CD4-positive, alpha-beta T cell treated with Interferon alpha-2 for 1 hour (primary cell): Measurements from ENCODE around the gene MBD4.
A peak's percentile ranks its signal among the peaks of the same experiment; 100 is the strongest.
"Not testable (repeated sequence)": the region's sequence is repeated elsewhere in the genome, so short reads cannot be mapped to it uniquely, and the experiment has no call there.

ENCODE experiments used
- DNase-seq, 2 donors: peaks; one replicate each; pipeline ENCODE4 v3.0.0-alpha.2; 2020 to 2022

The MBD4 gene

DNA sequence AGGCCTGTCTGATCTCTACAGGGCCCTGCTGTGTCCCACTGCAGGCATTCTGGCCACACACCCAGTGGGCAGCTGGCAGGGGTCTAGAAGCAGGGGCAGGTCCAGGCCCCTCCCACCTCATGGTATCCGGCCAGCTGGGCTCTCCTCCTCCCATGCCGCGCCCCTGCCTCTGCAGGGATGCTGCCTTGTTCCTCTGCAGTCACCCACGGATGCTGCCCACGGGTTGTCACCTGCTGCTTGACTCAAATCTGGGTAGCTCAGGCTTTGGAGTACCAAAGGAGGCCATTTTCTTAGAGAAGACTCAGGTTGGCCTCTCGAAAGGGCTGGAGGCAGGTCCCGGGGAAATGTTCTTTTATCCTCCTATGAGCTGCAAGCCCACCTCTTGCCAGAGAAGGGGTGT, 36.3 kb downstream of the MBD4 start:
- DNase-seq = no peak

DNA sequence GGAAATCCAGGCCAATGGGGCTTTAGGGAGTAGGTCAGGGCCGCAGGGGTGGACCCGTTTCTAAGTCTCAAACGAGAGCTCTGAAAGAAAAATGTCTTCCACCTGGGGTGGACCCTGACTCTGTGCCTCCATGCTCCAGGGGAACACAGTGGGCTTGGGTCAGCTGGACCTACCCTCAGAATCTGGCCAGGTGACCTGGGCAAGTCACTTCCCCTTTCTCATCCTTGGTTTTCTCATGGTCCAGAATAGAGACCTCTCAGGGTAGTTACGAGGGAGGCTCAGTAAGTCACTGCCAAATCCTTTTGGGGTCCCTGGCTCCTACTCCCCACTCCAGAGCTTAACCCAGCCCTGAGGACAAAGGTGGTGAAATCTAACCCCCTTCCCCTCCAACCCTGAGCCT, 37.1 kb downstream of the MBD4 start:
- no peak for DNase-seq

DNA sequence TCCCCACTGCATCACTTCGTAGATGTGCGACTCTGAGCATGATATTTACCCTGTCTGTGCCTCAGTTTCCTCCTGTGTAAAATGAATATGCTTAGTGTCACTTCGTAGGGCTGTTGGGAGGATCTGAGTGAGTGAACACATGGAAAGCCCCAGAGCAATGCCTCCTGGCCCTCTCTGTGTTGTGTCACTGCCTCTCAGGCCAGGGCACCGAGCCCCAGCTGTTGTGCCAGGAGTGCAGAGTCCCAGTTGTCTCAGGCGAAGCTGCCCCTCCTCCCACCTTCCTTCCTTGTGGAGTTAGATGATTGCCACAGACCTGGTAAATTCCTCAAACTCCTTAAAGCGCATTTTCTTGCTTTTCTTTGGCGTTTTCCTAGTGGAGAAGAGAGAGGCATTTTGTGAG, 37.5 kb downstream of the MBD4 start:
- no peak for DNase-seq

DNA sequence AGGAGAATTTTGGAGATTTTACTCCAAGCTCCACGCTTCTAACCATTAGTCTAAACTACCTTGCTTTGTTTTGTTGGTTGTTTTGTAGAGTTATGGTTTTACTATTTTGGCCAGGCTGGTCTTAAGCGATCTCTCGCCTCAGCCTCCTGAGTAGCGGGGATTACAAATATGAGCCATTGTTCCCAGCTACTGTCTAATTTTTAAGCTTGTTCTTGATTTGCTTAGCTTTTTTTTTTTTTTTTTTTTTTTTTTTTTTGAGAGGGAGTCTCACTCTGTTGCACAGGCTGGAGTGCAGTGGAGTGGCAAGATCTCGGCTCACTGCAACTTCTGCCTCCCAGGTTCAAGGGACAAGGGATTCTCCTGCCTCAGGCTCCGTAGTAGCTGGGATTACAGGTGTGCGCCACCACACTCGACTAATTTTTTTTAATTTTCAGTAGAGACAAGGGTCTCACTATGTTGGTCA, 39.8 kb downstream of the MBD4 start:
- DNase-seq = no peak

DNA sequence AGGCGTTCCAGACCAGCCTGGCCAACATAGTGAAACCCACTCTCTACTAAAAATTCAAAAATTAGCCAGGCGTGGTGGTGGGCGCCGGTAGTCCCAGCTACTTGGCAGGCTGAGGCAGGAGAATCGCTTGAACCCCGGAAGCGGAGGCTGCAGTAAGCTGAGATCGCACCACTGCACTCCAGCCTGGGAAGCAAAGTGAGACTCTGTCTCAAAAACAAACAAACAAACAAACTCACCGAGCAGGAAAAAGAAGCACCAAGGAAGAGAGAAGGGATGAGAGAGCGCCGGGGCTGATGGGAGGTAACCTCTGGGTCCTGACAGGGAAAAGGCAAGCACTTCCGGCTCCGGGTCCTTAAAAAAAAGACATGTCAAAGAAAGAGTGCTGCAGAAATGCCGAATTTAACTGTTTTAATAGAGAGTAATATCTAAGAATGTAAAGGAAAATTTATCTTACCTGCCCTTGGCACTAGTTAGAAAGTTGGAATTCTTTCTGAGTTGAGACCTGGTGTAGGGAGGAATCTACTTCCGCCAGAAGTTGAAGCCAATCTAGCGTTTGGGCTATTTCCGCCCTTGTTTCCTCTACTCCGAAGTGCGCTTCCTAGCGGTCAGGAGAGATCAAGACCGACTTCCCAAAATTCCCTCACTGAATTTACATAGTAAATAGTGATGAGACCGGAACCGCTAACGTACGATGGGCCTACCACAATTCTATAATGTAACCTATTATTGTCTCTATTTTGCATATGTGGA, 40.4 kb downstream of the MBD4 start:
- DNase-seq = peak; percentile 83 to 89

DNA sequence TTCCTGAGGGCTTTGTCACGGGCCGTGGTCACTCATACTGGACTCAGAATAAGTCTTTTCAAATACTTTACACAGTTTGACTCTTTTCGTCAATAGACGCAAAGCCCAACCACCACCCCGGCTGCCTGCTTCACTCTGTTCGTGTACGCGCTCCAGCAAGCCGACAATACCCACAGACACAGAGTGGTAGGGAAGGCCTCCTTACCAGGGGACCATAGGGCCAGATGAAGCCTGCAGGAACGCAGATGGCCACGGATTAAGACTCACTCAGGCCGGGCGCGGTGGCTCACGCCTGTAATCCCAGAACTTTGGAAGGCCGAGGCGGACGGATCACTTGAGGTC, 41.0 kb downstream of the MBD4 start:
- no peak for DNase-seq

DNA sequence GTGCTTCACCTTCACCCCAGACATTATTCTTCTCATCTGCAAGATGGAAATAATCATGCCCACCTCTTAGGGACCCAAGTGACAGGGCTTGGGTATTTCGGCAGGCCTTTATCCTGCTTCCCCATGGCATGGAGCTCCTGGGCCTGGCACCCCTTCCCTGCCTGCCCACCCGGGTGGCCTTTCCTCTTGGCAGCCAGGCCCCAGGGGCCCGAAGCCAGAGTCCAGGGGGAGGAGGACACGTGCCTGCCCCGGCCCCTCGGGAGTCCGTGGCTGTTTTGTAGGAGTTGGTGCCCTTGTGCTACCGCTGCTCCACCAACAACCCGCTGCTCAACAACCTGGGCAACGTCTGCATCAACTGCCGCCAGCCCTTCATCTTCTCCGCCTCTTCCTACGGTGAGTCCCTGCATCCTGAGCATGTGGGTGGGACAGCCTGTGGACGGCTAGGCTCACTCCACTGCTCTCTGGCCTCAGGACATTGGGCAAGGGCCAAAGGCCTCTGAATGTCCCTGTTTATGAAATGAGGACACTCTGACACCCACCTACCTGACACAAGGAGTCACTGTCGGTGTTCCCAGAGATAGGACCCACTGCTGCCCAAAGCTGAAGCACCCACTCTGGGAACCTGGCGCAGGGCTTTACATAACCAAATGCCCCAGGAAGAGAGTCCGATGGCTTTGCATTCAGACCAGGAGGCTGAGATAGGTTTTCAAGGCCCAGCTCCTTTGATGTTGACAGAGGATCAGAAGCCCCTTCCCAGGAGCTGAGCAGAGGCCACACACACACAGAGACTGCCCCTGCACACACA, 45.8 kb downstream of the MBD4 start:
- DNase-seq = not testable (repeated sequence)

DNA sequence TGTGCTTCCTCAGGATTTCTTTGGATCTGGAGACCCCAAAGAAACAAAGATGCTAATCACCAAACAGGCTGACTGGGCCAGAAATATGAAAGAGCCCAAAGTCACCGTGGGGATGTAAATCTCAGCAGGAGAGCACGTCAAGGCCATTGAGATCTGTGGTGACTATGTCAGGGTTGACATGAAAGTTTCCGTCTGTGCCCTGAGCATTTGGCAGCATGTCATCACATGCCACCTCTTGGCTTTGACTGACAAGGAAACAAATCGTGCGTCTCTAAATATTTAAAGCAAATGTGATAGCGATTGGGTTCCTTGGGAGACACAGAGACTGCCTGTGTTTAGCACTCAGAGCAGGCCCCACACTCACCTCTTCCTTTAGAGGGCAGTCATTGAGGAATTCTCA, 46.5 kb downstream of the MBD4 start:
- no peak for DNase-seq

DNA sequence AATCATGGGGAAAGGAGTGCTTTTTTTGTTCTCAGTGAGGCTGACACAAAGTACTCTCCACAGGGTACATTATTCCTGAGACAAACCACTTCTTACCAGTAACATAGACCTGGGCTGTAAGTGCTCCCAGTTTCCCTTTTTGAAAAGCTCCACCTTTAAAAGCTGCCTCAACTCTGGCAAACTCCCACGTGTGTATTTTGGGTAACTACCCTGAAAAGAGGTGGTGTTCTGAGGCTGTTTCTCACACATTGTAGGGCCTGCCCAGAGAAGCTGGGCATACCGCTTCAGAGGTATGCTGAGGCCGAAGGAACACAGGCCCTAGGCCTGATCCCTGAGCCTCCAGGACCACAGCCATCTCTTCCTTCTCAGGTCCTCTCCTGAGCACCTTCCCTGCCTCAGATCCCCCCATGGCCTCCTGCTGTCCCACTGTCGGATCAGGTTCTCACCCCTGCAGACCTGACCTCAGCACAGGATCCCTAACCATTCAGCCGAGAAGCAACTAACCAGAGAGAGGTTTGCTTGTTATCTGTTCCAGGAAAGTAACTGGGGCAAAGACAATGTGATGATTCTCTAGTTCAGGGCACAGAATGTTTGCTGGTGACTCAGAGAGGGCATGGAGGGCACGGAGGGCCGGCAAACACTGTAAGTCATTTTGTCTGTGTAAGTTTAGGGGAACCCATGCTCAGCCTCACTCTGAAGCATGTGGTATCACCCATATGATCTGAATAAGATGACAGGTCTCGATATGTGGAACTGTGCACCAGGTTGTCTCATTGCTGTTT, 47.5 kb downstream of the MBD4 start:
- not testable (repeated sequence) for DNase-seq

DNA sequence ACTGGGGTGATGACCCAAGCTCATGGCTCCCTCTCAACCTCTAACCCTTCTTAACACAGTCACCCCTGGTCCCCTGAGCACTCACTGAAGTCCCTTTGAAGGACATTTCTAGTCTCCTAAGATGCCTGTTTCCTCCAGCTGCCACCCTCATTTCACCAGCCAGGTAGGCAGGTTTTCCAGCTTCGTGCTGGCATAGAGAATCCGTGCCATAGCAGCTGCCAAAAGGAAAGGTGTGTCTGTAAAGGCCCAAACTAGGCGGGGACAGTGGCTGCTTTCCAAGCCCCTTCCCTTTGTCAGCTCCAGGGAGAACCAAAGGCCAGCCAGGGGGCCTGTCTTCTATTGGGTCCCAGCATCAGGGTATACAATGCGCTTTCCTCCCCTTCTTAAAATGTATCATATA, 48.2 kb downstream of the MBD4 start:
- DNase-seq = not testable (repeated sequence)

DNA sequence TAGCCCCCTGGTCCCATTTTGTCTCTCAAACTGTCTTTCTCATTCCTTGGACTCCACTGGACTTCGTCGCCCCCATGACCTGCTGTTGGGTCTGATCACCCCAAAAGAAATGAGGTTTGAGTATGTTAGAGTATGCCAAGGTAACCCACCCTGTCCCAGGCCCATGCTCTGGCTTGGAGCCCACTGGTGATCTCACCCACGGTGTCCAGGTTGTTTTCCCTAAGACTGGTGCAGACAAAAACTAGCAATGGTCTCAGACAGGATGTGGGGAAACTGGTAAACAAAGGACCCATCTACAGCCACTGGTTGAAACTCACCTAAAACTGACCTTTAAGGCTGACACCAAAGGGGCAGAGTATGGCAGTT, 50.2 kb downstream of the MBD4 start:
- no peak for DNase-seq

DNA sequence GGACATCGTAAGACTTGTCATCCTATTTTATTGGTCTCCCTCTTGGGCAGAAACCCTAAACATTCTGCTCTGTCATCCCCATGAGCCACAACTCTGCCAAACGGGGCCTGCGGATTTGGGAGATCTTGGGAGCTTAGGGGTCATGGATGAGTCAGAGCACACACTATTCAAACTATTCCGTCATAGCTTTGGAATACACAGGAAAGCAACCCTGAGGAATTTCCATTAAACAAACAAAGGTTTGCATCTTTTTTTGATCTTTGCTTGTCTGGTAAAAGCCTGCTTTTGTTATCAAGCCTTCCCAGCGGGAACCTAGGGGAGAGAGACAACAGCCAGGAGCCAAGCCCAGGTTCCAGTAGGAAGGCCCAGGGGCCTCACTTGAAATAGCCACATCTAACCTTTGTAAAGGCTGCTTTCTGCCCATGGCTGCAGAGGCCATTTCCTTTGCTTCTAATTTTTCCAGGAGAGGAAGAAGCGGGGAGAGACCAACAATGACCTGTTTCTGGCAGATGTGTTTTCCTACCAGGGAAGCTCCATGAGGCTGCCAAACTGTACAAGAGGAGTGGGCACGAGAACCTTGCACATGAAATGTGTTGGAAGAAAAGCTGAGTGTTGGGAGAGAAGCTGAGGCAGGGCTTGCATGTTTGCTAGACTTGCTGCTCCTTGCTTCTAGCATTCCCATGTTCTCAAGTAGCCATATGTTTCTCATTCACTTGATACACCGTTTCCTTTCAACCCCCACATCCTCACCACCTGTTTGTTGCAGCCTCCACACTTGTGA, 50.8 kb downstream of the MBD4 start:
- DNase-seq = not testable (repeated sequence)

DNA sequence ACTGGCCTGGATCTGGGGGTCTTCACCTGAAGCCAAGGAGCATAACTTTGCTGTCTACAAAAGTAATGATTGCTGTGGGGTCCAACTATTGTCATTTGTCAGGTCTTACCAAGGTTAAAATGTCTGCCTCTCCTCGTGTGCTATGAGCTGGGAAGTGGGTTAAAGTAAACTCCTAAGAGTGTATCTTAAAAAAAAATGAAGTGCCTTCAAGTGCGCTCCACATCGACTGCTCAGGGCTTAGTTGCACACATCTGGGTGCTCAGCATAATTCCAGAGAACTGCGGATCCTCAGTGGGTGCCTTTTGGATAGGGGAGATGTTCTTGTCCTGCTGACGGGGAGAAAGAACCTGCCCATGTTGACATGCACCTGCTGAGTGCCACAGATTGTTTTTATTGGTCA, 52.3 kb downstream of the MBD4 start:
- DNase-seq = no peak

DNA sequence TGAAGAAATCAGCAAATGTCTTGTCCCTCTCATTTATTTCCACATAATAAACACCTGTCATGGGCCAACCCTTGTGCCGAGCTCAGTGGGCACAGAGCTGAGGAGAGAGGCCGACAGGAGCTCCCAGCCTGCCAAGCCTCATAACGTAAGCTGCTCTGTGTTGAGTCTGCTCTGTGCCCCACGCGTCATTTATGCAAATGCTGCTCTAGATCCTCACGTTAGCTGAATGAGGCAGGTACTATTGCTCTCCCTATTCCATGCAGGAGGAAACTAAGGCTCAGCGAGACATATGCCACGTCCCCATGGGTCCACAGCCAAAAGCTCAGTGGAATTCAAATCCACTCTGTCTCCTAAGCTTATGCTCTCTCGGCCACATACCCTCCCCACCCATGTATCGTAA, 52.8 kb downstream of the MBD4 start:
- DNase-seq = no peak

DNA sequence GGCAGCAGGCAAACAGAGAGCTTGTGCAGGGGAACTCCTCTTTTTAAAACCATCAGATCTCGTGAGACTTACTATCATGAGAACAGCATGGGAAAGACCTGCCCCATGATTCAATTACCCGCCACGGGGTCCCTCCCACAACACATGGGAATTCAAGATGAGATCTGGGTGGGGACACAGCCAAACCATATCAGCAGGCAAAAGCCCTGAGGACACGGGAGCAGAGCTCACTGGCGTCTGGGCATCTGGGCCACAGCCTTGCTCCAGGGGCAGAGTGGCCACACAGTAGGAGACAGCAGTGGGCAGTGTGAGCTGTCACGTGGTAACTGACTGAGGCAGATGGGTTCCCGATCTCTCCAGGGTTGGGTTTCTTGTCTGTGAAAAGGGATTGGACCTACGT, 54.2 kb downstream of the MBD4 start:
- not testable (repeated sequence) for DNase-seq

DNA sequence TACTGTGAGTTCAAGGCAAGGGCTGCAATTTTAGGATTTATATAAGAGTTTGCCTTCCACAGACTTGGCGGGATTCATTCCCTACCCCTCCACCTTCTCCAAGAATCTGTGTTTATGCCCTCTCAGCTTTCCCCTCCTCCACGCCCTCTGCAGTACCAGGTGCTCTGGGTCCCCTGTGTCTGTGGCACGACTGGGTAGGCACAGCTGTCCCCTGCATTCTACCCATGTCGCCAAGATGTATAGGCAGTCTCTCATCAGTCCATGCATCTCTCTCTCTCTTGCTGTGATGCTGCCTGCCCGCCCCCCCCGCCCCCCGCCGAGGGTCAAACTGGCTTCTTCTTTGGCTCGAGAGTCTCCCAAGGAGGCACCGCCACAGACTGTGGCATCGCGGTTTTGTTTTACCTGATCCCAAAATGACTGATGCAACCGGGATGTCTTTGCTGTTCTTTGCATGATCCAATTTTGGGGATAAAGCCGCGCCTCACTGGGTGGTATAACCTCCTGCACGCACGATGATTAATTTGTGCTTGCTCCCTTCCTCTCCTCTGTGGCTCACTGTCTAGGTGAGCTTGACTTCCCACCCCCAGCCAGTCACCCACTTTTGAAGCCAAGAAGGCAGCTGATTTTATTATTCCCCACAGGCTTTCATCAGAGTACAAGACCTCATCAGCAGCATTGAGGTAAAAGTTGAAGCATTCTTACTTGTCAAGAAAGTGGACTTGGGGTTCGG, 55.0 kb downstream of the MBD4 start:
- no peak for DNase-seq

DNA sequence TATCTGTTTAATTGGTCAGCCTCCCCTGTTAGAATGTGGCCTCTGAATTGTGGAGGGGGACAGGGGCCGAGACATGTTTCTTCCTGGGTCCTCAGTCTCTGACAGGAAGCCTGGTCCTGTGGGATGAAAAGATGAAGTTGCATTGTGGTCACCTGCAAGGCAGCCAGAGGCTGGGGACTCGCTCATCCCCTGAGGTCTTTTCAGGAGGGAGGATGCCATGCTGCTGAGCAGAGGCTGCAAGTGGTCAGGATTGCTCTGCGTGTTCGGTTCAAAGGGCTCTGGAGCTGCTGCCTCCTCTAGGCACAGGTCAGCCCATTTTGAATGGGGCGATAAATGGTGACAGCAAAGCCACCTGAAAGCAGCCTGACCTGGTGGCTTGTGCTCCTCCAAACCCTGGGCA, 55.6 kb downstream of the MBD4 start:
- DNase-seq = not testable (repeated sequence)

DNA sequence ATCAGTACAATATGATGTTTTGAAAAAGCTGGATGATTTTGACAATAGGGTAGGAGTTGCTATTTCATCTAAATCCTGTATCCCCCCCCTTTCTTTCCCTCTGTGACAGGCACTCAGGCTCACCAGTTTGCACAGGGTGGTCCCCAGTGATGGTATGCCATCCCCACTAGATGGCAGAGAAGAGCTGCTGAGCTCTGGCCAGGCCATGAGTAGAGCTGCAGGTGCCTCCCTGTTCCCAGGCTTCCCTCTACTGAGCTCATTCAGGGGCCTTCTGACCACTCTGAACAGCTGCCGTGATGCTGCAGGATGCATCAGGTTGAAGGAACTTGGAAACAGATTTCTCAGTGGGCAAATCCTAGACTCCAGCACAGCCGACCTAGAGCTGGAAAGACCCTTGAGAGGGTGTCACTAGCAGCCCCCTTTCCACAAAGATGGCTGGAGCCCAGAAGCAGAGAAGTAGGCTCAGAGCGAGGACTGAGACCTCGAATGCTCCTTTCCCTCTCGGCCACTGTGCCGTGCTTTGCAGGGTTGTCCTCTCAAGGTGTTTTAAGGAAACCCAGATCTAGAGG, 56.4 kb downstream of the MBD4 start:
- DNase-seq = peak; percentile 47 to 51

DNA sequence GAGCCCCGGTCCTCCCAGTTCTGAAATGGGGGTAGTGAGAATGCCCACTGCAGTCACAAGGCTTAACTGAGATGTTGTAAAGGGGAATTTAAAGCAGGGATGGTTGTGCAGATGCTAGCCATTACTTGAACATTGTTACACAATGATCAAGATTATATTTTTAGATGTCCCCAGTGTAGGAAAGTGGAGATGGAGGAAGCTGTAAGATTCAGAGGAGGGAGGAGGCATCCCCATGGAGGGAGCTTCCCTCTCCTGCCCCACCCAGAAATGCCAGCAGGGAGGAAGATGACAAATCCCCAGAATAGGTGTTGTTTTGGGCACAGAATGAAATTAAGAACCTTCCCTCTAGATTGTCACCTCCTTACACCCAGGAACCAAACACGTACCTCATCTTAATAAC, 57.4 kb downstream of the MBD4 start:
- DNase-seq = no peak
